SK-N-DZ (cell line): ENCODE data around the gene ZNF649.

ENCODE experiments used
- DNase-seq: peaks from one replicate; pipeline ENCODE4 v3.0.0-alpha.2; 2015; ENCODE audit warnings: low spot score

Gene ZNF649

DNA sequence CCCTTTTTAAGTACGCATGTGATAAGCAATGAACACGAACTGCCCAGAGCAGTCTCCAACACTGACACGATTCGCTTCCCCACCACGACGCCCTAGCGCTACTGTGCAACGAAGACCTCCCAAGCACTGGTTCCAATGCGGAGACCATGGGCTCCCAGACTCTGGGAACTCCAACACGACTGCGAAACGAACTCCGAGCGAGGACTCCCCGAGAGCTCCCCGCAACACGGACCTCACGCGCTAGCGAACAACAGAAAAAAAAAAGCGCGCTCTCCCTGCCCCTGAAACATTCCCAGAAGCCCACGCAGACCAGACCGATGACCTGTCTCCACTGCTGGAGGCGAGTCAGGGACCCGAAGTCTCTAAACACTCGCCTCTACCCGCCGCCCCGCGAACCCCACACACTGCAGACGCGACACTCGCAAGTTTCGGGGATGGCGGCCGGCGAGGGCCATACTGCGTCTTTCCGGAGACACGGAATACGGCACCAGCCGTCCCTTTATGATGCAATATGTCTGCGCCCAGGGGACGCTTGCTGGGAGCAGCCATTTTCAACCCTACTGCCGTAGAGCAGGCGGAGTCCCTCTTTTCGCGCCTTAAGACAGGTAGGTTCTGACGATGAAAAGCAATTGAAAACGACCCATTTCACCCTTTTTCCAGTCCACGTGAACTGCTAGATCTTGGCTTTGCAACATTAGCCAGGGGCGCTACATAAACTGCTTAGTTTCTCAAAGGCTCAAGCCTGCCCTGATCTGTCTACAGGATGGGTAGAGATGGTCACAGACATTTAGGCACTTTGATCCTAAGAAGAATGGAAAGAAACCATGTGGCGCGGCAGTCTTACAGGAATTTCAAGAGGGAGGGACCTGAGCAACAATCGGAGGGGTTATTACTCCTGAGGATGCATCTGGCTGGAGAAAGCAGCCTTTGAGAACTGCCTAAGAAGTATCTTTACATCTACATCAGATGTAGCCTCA lies 17.0 kb downstream of the ZNF649 start, which contains the start of gene ZNF577:
Gene ZNF577 (minus strand): TSS at position 430 of the 977 bp plus-strand sequence. CDS start 7,569 bp downstream, outside the sequence.
- peak; percentile 78 for DNase-seq

DNA sequence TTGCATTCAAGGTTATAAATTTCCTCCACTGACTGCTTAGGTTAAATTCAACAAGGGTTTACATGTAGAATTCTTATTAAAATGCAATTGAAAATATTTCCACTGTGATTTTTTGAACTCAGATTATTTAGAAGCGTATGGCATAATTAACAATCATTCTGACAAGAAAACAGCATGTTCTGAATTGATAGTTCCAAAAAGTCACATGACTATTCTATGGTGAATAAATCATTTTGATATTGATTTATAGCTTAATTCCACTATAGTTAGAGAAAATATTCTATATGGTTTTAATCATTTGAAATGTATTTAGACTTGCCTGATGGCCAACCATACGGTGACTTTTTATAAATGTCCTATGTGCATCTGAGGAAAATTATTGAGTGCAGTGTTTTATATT lies 20.1 kb downstream of the ZNF649 start:
- no peak for DNase-seq

DNA sequence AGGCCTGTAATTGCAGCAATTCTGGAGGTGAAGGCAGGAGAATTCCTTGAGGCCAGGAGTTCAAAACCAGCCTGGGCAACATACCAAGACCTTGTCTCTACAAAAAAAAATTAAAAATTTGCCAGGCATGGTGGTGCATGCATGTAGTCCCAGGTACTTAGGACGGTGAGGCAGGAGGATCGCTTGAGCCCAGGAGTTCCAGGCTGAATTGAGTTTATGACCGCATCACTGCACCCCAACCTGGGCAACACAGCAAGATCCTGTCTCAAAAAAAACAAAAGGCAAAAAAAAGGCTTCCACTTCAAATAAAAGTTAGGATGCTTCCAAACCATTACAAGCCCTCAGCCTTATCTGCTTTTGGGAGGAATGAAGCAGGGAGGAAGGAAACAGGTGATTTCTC lies 22.3 kb downstream of the ZNF649 start:
- no peak for DNase-seq

DNA sequence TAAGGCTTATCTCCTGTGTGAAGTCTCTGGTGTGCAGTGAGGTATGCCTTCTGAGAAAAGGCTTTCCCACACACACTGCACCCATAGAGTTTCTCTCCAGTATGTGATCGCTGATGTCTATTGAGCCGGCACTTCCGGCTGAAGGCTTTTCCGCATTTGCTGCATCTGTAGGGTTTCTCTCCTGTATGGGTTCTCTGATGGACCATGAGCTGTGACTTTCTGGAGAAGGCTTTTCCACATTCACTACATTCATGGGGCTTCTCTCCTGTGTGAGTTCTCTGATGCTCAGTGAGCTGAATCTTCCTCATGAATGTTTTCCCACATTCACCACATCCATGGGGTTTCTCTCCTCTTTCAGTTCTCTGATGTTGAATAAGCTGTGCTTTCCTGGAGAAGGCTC lies 31.7 kb downstream of the ZNF649 start:
- DNase-seq, result no peak

DNA sequence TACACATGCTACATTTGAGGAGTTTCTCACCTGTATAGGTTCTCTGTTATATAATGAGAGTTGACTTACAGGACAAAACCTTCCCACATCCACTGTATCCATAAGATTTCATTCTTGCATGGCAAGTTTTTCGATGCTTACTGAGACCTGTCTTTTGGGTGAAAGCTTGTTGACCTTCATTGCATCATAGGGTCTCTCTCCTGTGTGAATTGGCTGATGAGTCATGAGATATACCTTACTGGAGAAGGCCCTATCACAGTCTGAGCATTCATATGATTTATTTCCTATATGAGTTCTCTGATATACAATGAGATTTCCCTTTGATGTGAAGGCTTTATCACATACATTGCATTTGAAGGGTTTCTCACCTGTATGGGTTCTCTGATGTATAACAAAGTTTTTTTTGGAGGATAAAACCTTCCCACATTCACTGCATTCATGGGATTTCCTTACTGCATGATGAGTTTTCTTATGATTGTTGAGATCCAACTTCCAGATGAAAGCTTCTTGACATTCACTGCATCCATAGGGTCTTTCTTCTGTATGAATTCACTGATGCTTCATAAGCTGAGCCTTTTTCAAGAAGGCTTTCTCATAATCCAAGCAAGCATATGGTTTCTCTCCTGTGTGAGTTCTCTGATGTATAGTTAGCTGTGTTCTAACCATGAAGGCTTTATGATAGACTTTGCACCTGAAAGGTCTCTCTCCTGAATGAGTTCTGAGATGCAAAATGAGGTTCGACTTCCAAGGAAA lies 42.8 kb downstream of the ZNF649 start:
- DNase-seq, result no peak
